Adipocyte (in vitro differentiated cells): ENCODE data around the gene ADCY5.

ENCODE experiments used
- DNase-seq: peaks from one replicate; pipeline ENCODE4 v3.0.0-alpha.2; 2015; ENCODE audit warnings: low read depth
- H3K27me3 ChIP-seq: replicated peaks from 2 replicates; pipeline ENCODE4 v1.7.0; 2013; ENCODE audit warnings: mild to moderate bottlenecking, low read length, moderate library complexity; ENCODE audit not compliant: control insufficient read depth, insufficient read depth
- H3K36me3 ChIP-seq: 2 replicates; pipeline ENCODE4 v1.7.0; 2013; ENCODE audit warnings: low read length, mild to moderate bottlenecking, moderate library complexity; ENCODE audit not compliant: control insufficient read depth, insufficient read depth, severe bottlenecking
- H3K4me1 ChIP-seq: 2 replicates; pipeline ENCODE4 v1.7.0; 2013; ENCODE audit warnings: mild to moderate bottlenecking, low read length, moderate library complexity; ENCODE audit not compliant: control insufficient read depth, insufficient read depth
- H3K4me3 ChIP-seq: 2 replicates; pipeline ENCODE4 v1.7.0; 2013; ENCODE audit warnings: mild to moderate bottlenecking, low read length, moderate library complexity
- H3K9ac ChIP-seq: 2 replicates; pipeline ENCODE4 v1.7.0; 2013; ENCODE audit warnings: mild to moderate bottlenecking, low read length, moderate library complexity
- H3K9me3 ChIP-seq: 2 replicates; pipeline ENCODE4 v1.7.0; 2013; ENCODE audit warnings: mild to moderate bottlenecking, low read length, moderate library complexity; ENCODE audit not compliant: control insufficient read depth

The ADCY5 gene

DNA sequence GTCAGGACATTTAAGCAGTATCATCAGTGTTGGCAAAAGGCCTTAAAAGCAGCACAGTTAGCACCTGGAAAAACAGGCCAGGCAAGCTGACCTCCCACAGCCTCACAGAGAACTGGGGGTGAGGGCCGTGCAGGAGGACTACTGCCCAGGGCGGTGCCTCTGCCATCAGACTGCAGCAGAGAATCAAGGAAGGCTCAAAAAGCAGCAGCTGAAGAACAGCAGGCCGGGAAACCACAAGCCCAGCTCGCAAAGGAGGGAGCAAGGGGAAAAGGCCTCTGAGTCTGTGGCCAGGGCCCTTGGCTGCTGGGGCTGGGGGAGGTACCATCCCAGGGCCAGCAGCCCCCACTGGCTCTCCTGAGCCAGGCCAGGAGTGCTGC, 163.0 kb downstream of the ADCY5 start:
- peaks cover 8% of the 10 kb centered on the region for H3K27me3 ChIP-seq
- no peaks in the 10 kb centered on the region for H3K36me3 ChIP-seq
- no peak for DNase-seq
- no peak overlapping the region for H3K4me3 ChIP-seq
- no peaks in the 10 kb centered on the region for H3K4me1 ChIP-seq
- no peak overlapping the region for H3K9ac ChIP-seq
- H3K9me3 ChIP-seq, result no peaks in the 10 kb centered on the region

DNA sequence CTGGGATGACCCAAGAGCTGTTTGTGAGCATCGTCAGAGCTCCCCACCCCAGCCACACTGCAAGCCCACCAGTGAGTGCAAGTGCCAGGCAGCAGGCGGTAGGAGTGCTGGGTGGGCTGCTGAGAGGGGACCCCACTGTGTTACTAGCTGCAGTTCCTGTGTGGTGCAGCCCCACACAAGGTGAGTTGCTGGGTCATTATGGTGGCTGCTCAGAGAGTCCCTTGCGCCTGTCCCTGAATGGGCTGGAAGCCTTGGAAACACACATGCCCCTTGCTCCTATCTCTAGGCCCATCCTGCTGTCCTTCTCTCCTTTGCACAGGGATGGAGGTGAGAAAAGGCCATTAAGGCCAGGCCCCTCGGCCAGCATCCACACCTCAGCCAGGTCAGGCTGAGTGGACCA, 163.4 kb downstream of the ADCY5 start:
- Histone ChIP-seq H3K4me1 (no peaks in the 10 kb centered on the region), H3K4me3 (no peak overlapping the region), H3K9ac (no peak overlapping the region), H3K9me3 (no peaks in the 10 kb centered on the region), H3K27me3 (peaks cover 5% of the 10 kb centered on the region), H3K36me3 (no peaks in the 10 kb centered on the region)
- DNase-seq, result no peak

DNA sequence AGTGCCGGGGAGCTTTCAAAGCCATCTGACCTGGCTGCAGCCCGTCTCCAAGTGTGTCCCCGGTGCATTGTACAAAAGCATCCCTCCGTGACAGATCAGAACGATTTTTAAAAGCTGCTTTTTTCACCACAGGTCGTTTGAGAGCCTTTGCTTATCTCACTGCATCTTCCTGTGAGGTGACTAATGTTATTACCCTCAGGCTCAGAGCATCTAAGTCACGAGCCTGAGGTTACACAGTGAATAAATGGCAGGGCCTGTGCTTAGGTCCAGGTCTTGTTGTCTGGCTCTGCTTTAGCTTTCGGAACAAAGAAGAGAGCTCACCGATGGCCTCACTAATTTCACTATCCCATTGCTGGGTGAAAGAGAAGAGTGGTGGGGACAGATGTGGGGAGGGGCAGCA, 163.8 kb downstream of the ADCY5 start:
- no peaks in the 10 kb centered on the region for H3K4me1 ChIP-seq
- H3K27me3 ChIP-seq, result peaks cover 3% of the 10 kb centered on the region
- H3K4me3 ChIP-seq, result no peak overlapping the region
- no peak overlapping the region for H3K9ac ChIP-seq
- H3K36me3 ChIP-seq, result no peaks in the 10 kb centered on the region
- no peaks in the 10 kb centered on the region for H3K9me3 ChIP-seq
- no peak for DNase-seq

DNA sequence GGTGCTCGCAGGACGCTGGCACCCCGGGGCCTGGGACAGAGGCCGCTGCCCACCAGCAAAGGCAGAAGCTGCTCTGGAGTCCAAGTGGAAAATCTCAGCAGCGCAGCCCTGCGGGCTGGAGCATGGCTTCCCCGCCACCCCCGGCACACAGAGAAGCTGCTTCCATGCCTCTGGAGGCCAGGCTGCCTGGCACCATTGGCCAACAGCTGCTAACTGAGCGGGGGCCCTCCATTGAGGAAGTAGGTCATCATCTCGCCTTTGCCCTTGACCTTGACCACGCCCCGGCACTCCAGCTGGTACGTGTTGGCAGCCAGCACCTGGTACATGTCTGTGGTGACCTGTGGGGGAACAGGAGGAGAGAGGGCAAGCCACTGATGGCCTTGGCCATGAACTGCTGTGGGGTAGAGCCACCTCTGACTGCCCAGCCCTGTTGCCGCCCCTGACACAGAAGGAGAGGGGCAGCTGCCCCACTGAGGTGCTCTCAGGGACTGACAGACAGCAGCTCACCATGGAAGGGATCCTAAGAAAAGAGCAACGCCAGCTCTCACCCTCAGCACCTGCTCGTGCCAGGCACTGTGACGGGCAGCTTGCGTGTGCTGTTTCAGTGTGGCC, 164.4 kb downstream of the ADCY5 start:
- H3K4me1 ChIP-seq, result no peaks in the 10 kb centered on the region
- peaks cover 3% of the 10 kb centered on the region for H3K27me3 ChIP-seq

DNA sequence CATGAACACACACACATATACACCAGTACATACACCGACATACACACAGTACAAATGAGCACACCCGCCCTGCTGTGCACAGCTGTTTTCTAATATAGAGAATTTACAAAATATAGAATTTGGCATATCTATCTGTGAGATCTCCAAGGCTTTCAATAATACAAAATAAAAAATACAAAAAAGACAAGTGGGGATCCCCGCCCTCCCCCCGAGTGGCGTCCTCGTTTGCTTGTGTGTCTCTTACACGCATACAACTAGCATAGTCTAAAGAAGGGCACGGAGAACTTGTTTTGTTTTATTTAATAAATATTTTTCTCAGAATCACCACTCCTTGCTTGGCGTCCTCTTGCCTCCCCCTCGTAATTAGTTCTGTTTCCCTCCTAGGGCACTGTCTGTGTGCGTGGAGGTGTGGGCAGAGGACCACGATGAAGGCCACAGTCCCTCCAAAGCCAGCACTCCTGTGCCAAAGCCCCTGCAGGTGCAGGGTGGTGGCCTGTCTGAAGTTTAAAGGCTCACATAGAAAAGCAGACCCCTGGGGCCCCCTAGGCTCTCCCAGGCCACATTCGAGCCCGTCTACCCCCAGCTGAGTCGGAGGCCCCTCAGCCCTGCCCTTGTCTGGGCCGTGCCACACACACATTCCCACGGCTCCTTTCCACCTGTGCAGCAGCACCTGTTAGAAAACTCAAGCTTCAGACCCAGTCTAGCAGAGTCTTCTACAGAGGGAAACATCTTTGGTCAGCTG, 165.1 kb downstream of the ADCY5 start:
- H3K4me3 ChIP-seq, result no peak overlapping the region
- no peak for DNase-seq
- no peaks in the 10 kb centered on the region for H3K4me1 ChIP-seq
- H3K27me3 ChIP-seq, result peaks cover 3% of the 10 kb centered on the region
- H3K9ac ChIP-seq, result no peak overlapping the region
- no peaks in the 10 kb centered on the region for H3K36me3 ChIP-seq
- H3K9me3 ChIP-seq, result no peaks in the 10 kb centered on the region

More for the DNA sequence above, 164.4 kb downstream of the ADCY5 start:
- no peaks in the 10 kb centered on the region for H3K9me3 ChIP-seq
- H3K4me3 ChIP-seq, result no peak overlapping the region
- no peaks in the 10 kb centered on the region for H3K36me3 ChIP-seq
- no peak overlapping the region for H3K9ac ChIP-seq
- no peak for DNase-seq

DNA sequence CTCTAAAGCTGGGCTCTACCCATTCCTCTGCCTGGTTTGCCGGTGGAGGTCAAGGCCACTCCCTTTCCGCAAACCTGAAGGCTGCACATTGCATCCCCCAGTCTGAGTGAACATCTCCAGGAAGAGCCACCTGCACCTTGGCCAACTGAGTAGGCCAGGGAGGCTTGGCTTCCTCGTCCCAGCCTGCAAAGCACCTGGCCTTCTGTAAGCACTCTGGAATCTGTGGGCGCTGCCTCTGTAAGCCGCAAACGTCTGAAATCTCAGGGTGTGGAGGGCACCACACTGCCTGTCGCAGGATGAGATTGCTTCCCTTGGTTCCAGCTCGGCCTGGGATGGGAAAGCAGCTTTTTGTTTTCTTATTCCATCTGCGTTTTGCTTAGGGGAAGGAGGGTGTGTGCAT, 165.8 kb downstream of the ADCY5 start:
- no peak overlapping the region for H3K4me3 ChIP-seq
- no peaks in the 10 kb centered on the region for H3K27me3 ChIP-seq
- DNase-seq, result no peak
- no peak overlapping the region for H3K9ac ChIP-seq
- no peaks in the 10 kb centered on the region for H3K36me3 ChIP-seq
- no peaks in the 10 kb centered on the region for H3K9me3 ChIP-seq
- no peaks in the 10 kb centered on the region for H3K4me1 ChIP-seq

DNA sequence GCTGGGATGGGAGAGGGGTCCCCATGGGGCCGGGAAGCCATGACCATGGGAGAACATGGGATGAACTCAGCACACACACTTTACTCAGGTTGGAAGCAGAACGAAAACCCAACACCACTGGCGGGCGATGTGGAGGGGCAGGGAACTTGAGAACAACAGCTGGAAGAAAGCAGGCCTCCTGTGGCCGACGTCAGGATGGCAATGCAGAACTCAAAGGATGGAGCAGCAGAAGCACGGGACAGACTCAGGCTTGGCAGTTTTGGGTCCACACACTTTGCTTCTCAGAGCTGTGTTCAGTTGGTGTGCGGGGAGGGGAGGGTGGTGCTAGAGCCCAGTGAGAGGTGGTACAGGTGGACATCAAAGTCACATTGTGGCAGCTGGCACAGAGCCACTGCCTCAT, 166.4 kb downstream of the ADCY5 start:
- DNase-seq, result no peak
- H3K9ac ChIP-seq, result no peak overlapping the region
- H3K4me3 ChIP-seq, result no peak overlapping the region
- no peaks in the 10 kb centered on the region for H3K4me1 ChIP-seq
- no peaks in the 10 kb centered on the region for H3K36me3 ChIP-seq
- no peaks in the 10 kb centered on the region for H3K27me3 ChIP-seq
- no peaks in the 10 kb centered on the region for H3K9me3 ChIP-seq

DNA sequence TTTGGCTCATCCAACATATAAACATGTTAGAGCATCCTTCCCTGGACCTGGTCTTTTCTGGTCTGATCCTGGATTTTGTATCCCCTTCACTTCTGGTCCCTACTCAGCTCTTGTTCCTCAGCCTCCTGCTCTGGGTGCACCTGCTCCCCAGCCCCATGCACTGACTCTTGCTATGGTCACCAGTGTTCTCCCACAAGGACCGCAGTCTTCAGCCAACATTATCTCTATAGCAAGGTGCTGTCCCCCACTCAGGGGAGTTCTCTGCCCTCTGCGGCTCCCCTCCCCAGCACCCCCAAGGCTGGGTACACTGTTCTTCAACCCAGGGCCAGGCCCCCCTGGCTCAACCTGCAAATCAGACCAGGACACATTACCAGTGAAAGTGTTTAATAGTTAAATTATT, 167.0 kb downstream of the ADCY5 start:
- Histone ChIP-seq H3K36me3 (no peaks in the 10 kb centered on the region), H3K27me3 (no peaks in the 10 kb centered on the region), H3K9ac (no peak overlapping the region), H3K4me3 (no peak overlapping the region), H3K9me3 (no peaks in the 10 kb centered on the region), H3K4me1 (no peaks in the 10 kb centered on the region)
- no peak for DNase-seq

DNA sequence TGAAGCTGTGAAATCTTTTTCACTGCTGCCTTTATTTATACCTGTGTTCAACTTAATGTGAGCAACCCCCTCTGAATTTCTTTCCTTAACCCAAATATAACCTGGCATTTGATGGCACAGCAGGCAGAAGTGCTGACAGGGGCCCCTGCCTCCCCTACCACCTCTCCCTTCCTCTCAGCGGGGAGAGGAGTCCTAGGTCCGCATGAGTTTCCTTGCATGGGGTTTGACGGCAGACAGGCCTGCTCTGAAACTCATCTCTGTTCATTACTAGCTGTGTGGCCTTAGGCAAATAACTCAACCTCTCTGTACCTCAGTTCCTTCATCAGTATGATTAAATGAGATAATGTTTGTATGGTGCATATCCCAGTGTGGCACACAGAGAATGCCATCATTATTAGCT, 167.5 kb downstream of the ADCY5 start:
- no peaks in the 10 kb centered on the region for H3K9me3 ChIP-seq
- DNase-seq, result no peak
- no peaks in the 10 kb centered on the region for H3K4me1 ChIP-seq
- H3K36me3 ChIP-seq, result no peaks in the 10 kb centered on the region
- no peak overlapping the region for H3K4me3 ChIP-seq
- H3K9ac ChIP-seq, result no peak overlapping the region
- no peaks in the 10 kb centered on the region for H3K27me3 ChIP-seq

DNA sequence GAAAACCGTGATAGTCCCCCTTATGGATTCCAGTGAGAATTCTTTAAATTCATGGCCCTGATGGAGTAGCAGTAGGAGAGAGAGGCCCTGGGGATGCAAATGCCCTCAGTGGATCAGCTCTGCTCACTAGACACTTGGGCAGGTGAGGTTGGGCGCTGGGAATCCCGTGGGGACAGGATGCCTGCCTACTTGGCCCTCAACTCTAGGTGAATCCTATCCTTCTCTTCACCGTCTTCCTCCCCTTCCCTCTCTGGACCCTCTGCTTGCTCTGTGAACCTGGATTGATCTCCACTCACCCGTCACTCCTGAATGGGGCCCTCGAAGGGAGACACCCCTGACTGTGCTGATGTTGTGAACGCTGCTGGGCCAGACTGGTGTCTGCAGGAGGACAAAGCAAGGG, 169.8 kb downstream of the ADCY5 start:
- Histone ChIP-seq H3K36me3 (no peaks in the 10 kb centered on the region), H3K9ac (no peak overlapping the region), H3K4me3 (no peak overlapping the region), H3K27me3 (no peaks in the 10 kb centered on the region), H3K9me3 (no peaks in the 10 kb centered on the region), H3K4me1 (no peaks in the 10 kb centered on the region)
- DNase-seq, result no peak

DNA sequence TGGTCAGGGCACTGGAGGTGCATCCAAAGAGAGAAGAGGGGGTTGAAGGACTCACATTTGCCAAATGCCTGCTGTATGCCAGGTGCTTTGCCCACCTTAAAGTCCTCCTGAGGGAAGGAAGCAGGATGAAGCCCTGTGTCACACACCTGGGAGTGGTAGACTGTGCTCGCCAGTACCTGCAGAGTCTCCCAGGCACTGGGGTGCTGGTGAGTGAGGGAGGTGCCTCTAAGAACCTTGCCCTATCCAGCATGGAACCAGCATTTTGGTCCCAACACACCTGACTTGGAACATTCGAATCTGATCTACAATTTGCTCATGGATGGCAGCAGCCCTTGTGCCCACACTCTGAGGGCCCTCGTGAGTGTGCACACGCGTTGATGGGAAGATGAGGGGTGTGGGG, 170.4 kb downstream of the ADCY5 start:
- no peak overlapping the region for H3K4me3 ChIP-seq
- H3K9ac ChIP-seq, result no peak overlapping the region
- no peak for DNase-seq
- H3K36me3 ChIP-seq, result no peaks in the 10 kb centered on the region
- no peaks in the 10 kb centered on the region for H3K27me3 ChIP-seq
- peaks cover 4% of the 10 kb centered on the region for H3K4me1 ChIP-seq
- H3K9me3 ChIP-seq, result no peaks in the 10 kb centered on the region

DNA sequence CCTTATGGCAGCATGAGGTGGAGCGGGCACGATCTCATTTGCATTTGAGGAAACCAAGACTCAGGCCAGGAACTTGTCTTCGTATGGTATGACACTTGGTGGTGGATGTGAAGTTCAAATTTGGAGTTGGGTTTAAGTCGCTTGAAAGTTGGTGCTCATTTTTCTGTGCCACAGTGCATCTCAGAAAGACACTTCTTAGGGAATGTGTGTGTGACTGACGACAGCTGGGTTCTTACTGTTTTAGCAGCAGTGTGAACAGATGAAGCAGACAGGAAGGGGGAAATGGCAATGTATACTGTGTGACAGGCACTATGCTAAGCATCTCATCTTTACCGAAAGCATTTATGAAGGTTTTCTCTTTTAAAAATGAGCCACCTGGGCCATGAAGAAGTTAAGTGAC, 171.8 kb downstream of the ADCY5 start:
- Histone ChIP-seq H3K9me3 (no peaks in the 10 kb centered on the region), H3K36me3 (no peaks in the 10 kb centered on the region), H3K9ac (no peak overlapping the region), H3K27me3 (no peaks in the 10 kb centered on the region), H3K4me1 (peaks cover 15% of the 10 kb centered on the region), H3K4me3 (no peak overlapping the region)
- DNase-seq, result no peak
